Panc1 (cell line): ENCODE data around the gene MYO7A. TPM values are rescaled to one million over a fixed set of nuclear protein-coding genes. Genes with fewer than 3 reads are reported as not detected.

Experiments used
- ATAC-seq: fragments of 200-7000 bp; cut with Tn5 transposase; 2 replicates; pipeline ENCODE4 v1.9.1; 2020; ENCODE audit warnings: mild to moderate bottlenecking, moderate library complexity
- BruUV-seq: library from RNA; stranded (reverse); fragments of 400-500 nt; replicated peaks from 2 replicates; lab custom pipeline; 2021; lab: Mats Ljungman, UMichigan
- CTCF ChIA-PET: fragments of 300-600 bp; sonication (Branson Sonifier 250); formaldehyde crosslinking; loops from one replicate; lab custom pipeline; 2022; ENCODE audit warnings: antibody characterized with exemption; lab: Charles Lee
- POLR2A ChIA-PET: fragments of 300-600 bp; sonication (Branson Sonifier 250); formaldehyde crosslinking; loops from one replicate; lab custom pipeline; 2022; ENCODE audit warnings: antibody characterized with exemption; lab: Charles Lee
- DNase-seq: peaks from one replicate; pipeline ENCODE4 v3.0.0-alpha.2; 2010; ENCODE audit warnings: low read depth, low spot score
- H3K27ac ChIP-seq: 2 replicates; pipeline ENCODE4 v1.5.1; 2011; ENCODE audit warnings: mild to moderate bottlenecking, low read length, inconsistent platforms
- H3K27me3 ChIP-seq: fragments of 200-500 bp; sonication (Bioruptor generic); 2 replicates; pipeline ENCODE4 v1.6.0; 2014; ENCODE audit warnings: low read length, inconsistent platforms; ENCODE audit not compliant: control insufficient read depth, insufficient read depth
- H3K36me3 ChIP-seq: fragments of 200-500 bp; sonication (Bioruptor generic); 2 replicates; pipeline ENCODE4 v1.5.1; 2014; ENCODE audit warnings: inconsistent platforms, mild to moderate bottlenecking, low read length, moderate library complexity; ENCODE audit not compliant: control insufficient read depth, insufficient read depth
- H3K4me1 ChIP-seq: 2 replicates; pipeline ENCODE4 v1.5.1; 2011; ENCODE audit warnings: inconsistent platforms, mild to moderate bottlenecking, low read length, moderate library complexity; ENCODE audit not compliant: control insufficient read depth, insufficient read depth
- H3K4me3 ChIP-seq, 2 experiments: 2 replicates each; pipeline ENCODE4 v1.5.1; 2011 to 2012; ENCODE audit warnings: low read depth in 2 of 2, low read length in 2 of 2, mild to moderate bottlenecking in 2 of 2, inconsistent platforms in 1 of 2, moderate library complexity in 1 of 2
- H3K9me3 ChIP-seq: fragments of 200-500 bp; sonication (Bioruptor generic); 2 replicates; pipeline ENCODE4 v1.5.1; 2014; ENCODE audit warnings: low read depth, mild to moderate bottlenecking, inconsistent platforms, low read length, moderate library complexity; ENCODE audit not compliant: control insufficient read depth, insufficient read depth
- CTCF ChIP-seq: fragments of 450-650 bp; IDR thresholded peaks from 2 replicates; pipeline ENCODE4 v1.5.1; 2017; ENCODE audit warnings: mild to moderate bottlenecking
- POLR2AphosphoS5 ChIP-seq: IDR thresholded peaks from 2 replicates; pipeline ENCODE4 v1.6.1; 2012; ENCODE audit warnings: mild to moderate bottlenecking, low read depth, low read length, moderate library complexity
- REST ChIP-seq, 2 experiments: IDR thresholded peaks; 2 replicates each; pipeline ENCODE4 v1.6.1; 2011 to 2012; ENCODE audit warnings: low read depth in 2 of 2, control low read depth in 1 of 2, low read length in 1 of 2, mild to moderate bottlenecking in 1 of 2, moderate library complexity in 1 of 2; ENCODE audit not compliant: insufficient read depth in 1 of 2
- SIN3A ChIP-seq: IDR thresholded peaks from 2 replicates; pipeline ENCODE4 v1.6.1; 2012; ENCODE audit warnings: low read depth, mild to moderate bottlenecking, low read length, moderate library complexity, borderline replicate concordance; ENCODE audit not compliant: insufficient read depth
- TCF7L2 ChIP-seq: IDR thresholded peaks from 2 replicates; pipeline ENCODE4 v1.6.1; 2011; ENCODE audit warnings: mild to moderate bottlenecking, low read depth, low read length, inconsistent platforms
- in situ Hi-C: cut with HindIII; loops from 2 replicates; pipeline ENCODE4 v1.10.0; 2016; ENCODE audit warnings: low sequenced_read_pairs, low pct_unique_long_range_greater_than_20kb
- intact Hi-C: fragments of 100-400 bp; cut with micrococcal nuclease; formaldehyde crosslinking; loops from one replicate; pipeline ENCODE4 v1.10.0; 2022; ENCODE audit not compliant: unreplicated experiment
- total RNA-seq: library from RNA; stranded (reverse); gene quantifications from one replicate; pipeline ENCODE4 v1.2.1, GENCODE V29; 2021; ENCODE audit not compliant: unreplicated experiment

The MYO7A gene
- total RNA-seq, 1 experiment from 2014 or later = 1.3 TPM

- intact Hi-C loops = no loop called here
- Histone ChIP-seq H3K27me3 (no peaks in the 10 kb centered on the region), H3K9me3 (no peaks in the 10 kb centered on the region), H3K27ac (no peak overlapping the region), H3K4me3 (no peak overlapping the region), H3K36me3 (no peaks in the 10 kb centered on the region), H3K4me1 (no peaks in the 10 kb centered on the region)
- CTCF ChIA-PET = no interaction called here
- POLR2A ChIA-PET = interaction anchor here (0.6 kb wide), 1 partner anchor 269 kb away, joined by 3 read pairs; no protein-coding TSS in a partner anchor
- in situ Hi-C loops = no loop called here
- DNase-seq = no peak
- no TSS peak for BruUV-seq
- ATAC-seq = peak; percentile 9; the same call in 1 of the 2 replicates
- TF ChIP-seq POLR2AphosphoS5 (no peak), SIN3A (no peak), CTCF (no peak), TCF7L2 (no peak), REST (IDR thresholded peaks at IDR 0.05; ENCODE audit: insufficient read depth in 1 of 2, low read depth in 2 of 2, low read length in 1 of 2) (no peak)
Observed at GRCh38 chr11:77173494-77173893, 45.4 kb downstream of the MYO7A start.

- Histone ChIP-seq H3K4me3 (no peak overlapping the region), H3K9me3 (no peaks in the 10 kb centered on the region), H3K36me3 (no peaks in the 10 kb centered on the region), H3K27ac (no peak overlapping the region), H3K27me3 (no peaks in the 10 kb centered on the region), H3K4me1 (no peaks in the 10 kb centered on the region)
- no peak for ATAC-seq
- ChIA-PET CTCF (no interaction called here), POLR2A (no interaction called here)
- BruUV-seq = no TSS peak
- no peak for DNase-seq
- TF ChIP-seq SIN3A (no peak), TCF7L2 (no peak), REST (IDR thresholded peaks at IDR 0.05; ENCODE audit: insufficient read depth in 1 of 2, low read depth in 2 of 2, low read length in 1 of 2) (no peak), CTCF (no peak), POLR2AphosphoS5 (no peak)
- intact Hi-C loops (no loop called here), in situ Hi-C loops (no loop called here)
Observed at GRCh38 chr11:77174559-77174958, 46.5 kb downstream of the MYO7A start.
